AG04450 (cell line): ENCODE data around the gene PEX13. TPM values are rescaled to one million over a fixed set of nuclear protein-coding genes. Genes with fewer than 3 reads are reported as not detected.

ENCODE experiments used
- CTCF ChIA-PET: fragments of 300-600, 350-600 bp; formaldehyde crosslinking; extraction: SDS; loops from one replicate; lab custom pipeline; 2022; ENCODE audit warnings: antibody characterized with exemption, inconsistent platforms; lab: Charles Lee
- POLR2A ChIA-PET: fragments of 350-600 bp; formaldehyde crosslinking; extraction: SDS; loops from one replicate; lab custom pipeline; 2021; ENCODE audit warnings: antibody characterized with exemption, inconsistent platforms; lab: Yijun Ruan, JAX
- DNase-seq: peaks from one replicate; pipeline ENCODE4 v3.0.0-alpha.2; 2011; ENCODE audit warnings: low read depth, low spot score
- H3K27ac ChIP-seq: one replicate; pipeline ENCODE4 v1.5.1; 2012; ENCODE audit warnings: low read depth, low read length, control low read depth
- H3K27me3 ChIP-seq: one replicate; pipeline ENCODE4 v1.6.0; 2012; ENCODE audit warnings: low read length; ENCODE audit not compliant: control insufficient read depth, insufficient read depth
- H3K4me3 ChIP-seq: 2 replicates; pipeline ENCODE4 v1.5.1; 2011; ENCODE audit warnings: mild to moderate bottlenecking, low read depth, low read length, control low read depth
- H3K9me3 ChIP-seq: 2 replicates; pipeline ENCODE4 v1.5.1; 2012; ENCODE audit warnings: low read length; ENCODE audit not compliant: control insufficient read depth, insufficient read depth
- CTCF ChIP-seq: IDR thresholded peaks from 2 replicates; pipeline ENCODE4 v1.5.1; 2011; ENCODE audit warnings: low read depth, low read length, control low read depth, inconsistent platforms
- polyA plus RNA-seq: library from polyadenylated mRNA; depleted of rRNA; stranded (reverse); fragments of >200 nt; gene quantifications from 2 replicates; pipeline ENCODE4 v1.2.3, GENCODE V29; 2011

PEX13 gene
- polyA plus RNA-seq, 1 experiment: 27.8 TPM

- POLR2A ChIA-PET: no interaction called here
- TF ChIP-seq CTCF: no peak
- no peak for DNase-seq
Observed at GRCh38 chr2:61044636-61045035, 27.1 kb downstream of the PEX13 start.

GRCh38 chr2:61045226-61045625 is 27.7 kb downstream of the PEX13 start:
- TF ChIP-seq CTCF: no peak
- CTCF ChIA-PET: no interaction called here
- POLR2A ChIA-PET: no interaction called here
- H3K9me3 ChIP-seq: no peaks in the 10 kb centered on the region
- H3K27me3 ChIP-seq: no peaks in the 10 kb centered on the region
- DNase-seq: no peak
- no peak overlapping the region for H3K4me3 ChIP-seq
- no peak overlapping the region for H3K27ac ChIP-seq

More at GRCh38 chr2:61044636-61045035, 27.1 kb downstream of the PEX13 start:
- Histone ChIP-seq H3K9me3 (no peaks in the 10 kb centered on the region), H3K27ac (no peak overlapping the region), H3K4me3 (no peak overlapping the region), H3K27me3 (no peaks in the 10 kb centered on the region)
- CTCF ChIA-PET: no interaction called here

GRCh38 chr2:61045999-61046398 is 28.5 kb downstream of the PEX13 start:
- no peak overlapping the region for H3K4me3 ChIP-seq
- H3K27ac ChIP-seq: no peak overlapping the region
- ChIA-PET CTCF (no interaction called here), POLR2A (no interaction called here)
- DNase-seq: peak; percentile 15
- H3K27me3 ChIP-seq: no peaks in the 10 kb centered on the region
- H3K9me3 ChIP-seq: no peaks in the 10 kb centered on the region
- no peak for TF ChIP-seq CTCF

- no peak for TF ChIP-seq CTCF
- Histone ChIP-seq H3K9me3 (no peaks in the 10 kb centered on the region), H3K27me3 (no peaks in the 10 kb centered on the region), H3K27ac (no peak overlapping the region), H3K4me3 (no peak overlapping the region)
- peak; percentile 13 for DNase-seq
- CTCF ChIA-PET: no interaction called here
- POLR2A ChIA-PET: no interaction called here
Observed at GRCh38 chr2:61055557-61055956, 38.0 kb downstream of the PEX13 start.

- H3K27ac ChIP-seq: no peak overlapping the region
- ChIA-PET POLR2A (interaction anchor here (0.6 kb wide), 1 partner anchor 31 kb away, joined by 3 read pairs; no protein-coding TSS in a partner anchor), CTCF (no interaction called here)
- no peak for DNase-seq
- H3K4me3 ChIP-seq: no peak overlapping the region
- H3K9me3 ChIP-seq: no peaks in the 10 kb centered on the region
- TF ChIP-seq CTCF: no peak
- no peaks in the 10 kb centered on the region for H3K27me3 ChIP-seq
Observed at GRCh38 chr2:61057562-61057961, 40.0 kb downstream of the PEX13 start.
